Activated gamma-delta T cell treated with Interleukin-2 at 50 U/mL for 16 hours (primary cell): ENCODE data around the gene MINK1.

Source experiments
- DNase-seq: peaks from one replicate; pipeline ENCODE4 v3.0.0-alpha.2; 2020

Gene MINK1

GRCh38 chr17:4938688-4939545 lies 105.8 kb downstream of the MINK1 start:
- no peak for DNase-seq

GRCh38 chr17:4939546-4939795 lies 106.3 kb downstream of the MINK1 start:
- no peak for DNase-seq

GRCh38 chr17:4939796-4940554 lies 106.8 kb downstream of the MINK1 start, which contains the start of the genes RNF167 and SLC25A11:
Gene RNF167 (plus strand): TSS chr17:4940268. CDS start chr17:4940910, 642 bp downstream.
Gene SLC25A11 (minus strand): TSS chr17:4940046. CDS start chr17:4939910, 136 bp downstream.
- DNase-seq: peak; percentile 94

- peak; percentile 51 for DNase-seq
Observed at GRCh38 chr17:4940555-4941318, 107.6 kb downstream of the MINK1 start.

GRCh38 chr17:4941319-4941610 lies 108.1 kb downstream of the MINK1 start:
- DNase-seq: no peak

GRCh38 chr17:4942760-4943508 lies 109.8 kb downstream of the MINK1 start:
- DNase-seq: no peak

GRCh38 chr17:4944163-4944553 lies 111.0 kb downstream of the MINK1 start:
- peak; percentile 64 for DNase-seq

GRCh38 chr17:4944554-4945175 lies 111.5 kb downstream of the MINK1 start:
- no peak for DNase-seq

- peak; percentile 75 for DNase-seq
Observed at GRCh38 chr17:4945176-4945943, 112.2 kb downstream of the MINK1 start.

- DNase-seq: no peak
Observed at GRCh38 chr17:4945944-4946280, 112.8 kb downstream of the MINK1 start.

GRCh38 chr17:4946312-4946976 lies 113.3 kb downstream of the MINK1 start:
- no peak for DNase-seq

- no peak for DNase-seq
Observed at GRCh38 chr17:4947010-4947410, 113.9 kb downstream of the MINK1 start.
